H9 (cell line): ENCODE data around the gene XCR1. TPM values are rescaled to one million over a fixed set of nuclear protein-coding genes. Genes with fewer than 3 reads are reported as not detected.

Source experiments
- DNase-seq: peaks from one replicate; pipeline ENCODE4 v3.0.0-alpha.2; 2017
- H2AFZ ChIP-seq: one replicate; pipeline ENCODE4 v1.6.1; 2013; ENCODE audit warnings: mild to moderate bottlenecking, low read length, control low read depth, moderate library complexity
- H2AK5ac ChIP-seq: 2 replicates; pipeline ENCODE4 v1.6.1; 2013; ENCODE audit warnings: low read length, control low read depth, mixed read lengths; ENCODE audit not compliant: insufficient read length
- H2BK120ac ChIP-seq: one replicate; pipeline ENCODE4 v1.6.1; 2013; ENCODE audit warnings: low read depth, mild to moderate bottlenecking, low read length, control low read depth, inconsistent platforms; ENCODE audit not compliant: poor library complexity, severe bottlenecking
- H2BK12ac ChIP-seq: 2 replicates; pipeline ENCODE4 v1.6.1; 2013; ENCODE audit warnings: low read length, control low read depth, mixed read lengths, low read depth; ENCODE audit not compliant: insufficient read length
- H2BK15ac ChIP-seq: 2 replicates; pipeline ENCODE4 v1.6.1; 2013; ENCODE audit warnings: low read depth, low read length, control low read depth
- H2BK20ac ChIP-seq: one replicate; pipeline ENCODE4 v1.6.1; 2013; ENCODE audit warnings: low read depth, mild to moderate bottlenecking, low read length, control low read depth, inconsistent platforms; ENCODE audit not compliant: poor library complexity, severe bottlenecking
- H2BK5ac ChIP-seq: 2 replicates; pipeline ENCODE4 v1.6.1; 2013; ENCODE audit warnings: low read length, control low read depth, mixed read lengths; ENCODE audit not compliant: insufficient read length
- H3K14ac ChIP-seq: 2 replicates; pipeline ENCODE4 v1.6.1; 2013; ENCODE audit warnings: low read length, control low read depth; ENCODE audit not compliant: insufficient read depth
- H3K18ac ChIP-seq: 2 replicates; pipeline ENCODE4 v1.6.1; 2013; ENCODE audit warnings: low read depth, mild to moderate bottlenecking, mixed read lengths, low read length, control low read depth; ENCODE audit not compliant: insufficient read length
- H3K23ac ChIP-seq: 2 replicates; pipeline ENCODE4 v1.6.1; 2013; ENCODE audit warnings: low read length, control low read depth, mixed read lengths, low read depth; ENCODE audit not compliant: insufficient read length
- H3K23me2 ChIP-seq: 2 replicates; pipeline ENCODE4 v1.6.1; 2013; ENCODE audit warnings: low read depth, mild to moderate bottlenecking, mixed read lengths, low read length, control low read depth; ENCODE audit not compliant: insufficient read length, poor library complexity, severe bottlenecking
- H3K27ac ChIP-seq: 2 replicates; pipeline ENCODE4 v1.5.1; 2013; ENCODE audit warnings: low read length, control low read depth, mixed read lengths, low read depth; ENCODE audit not compliant: insufficient read length
- H3K27me3 ChIP-seq: 2 replicates; pipeline ENCODE4 v1.6.1; 2013; ENCODE audit warnings: low read length, control low read depth, inconsistent platforms; ENCODE audit not compliant: insufficient read depth
- H3K4ac ChIP-seq: 2 replicates; pipeline ENCODE4 v1.6.1; 2013; ENCODE audit warnings: low read depth, mild to moderate bottlenecking, control low read depth, inconsistent platforms, low read length, moderate library complexity
- H3K4me1 ChIP-seq: 2 replicates; pipeline ENCODE4 v1.6.1; 2013; ENCODE audit warnings: low read length, control low read depth, inconsistent platforms; ENCODE audit not compliant: insufficient read depth
- H3K4me2 ChIP-seq: 2 replicates; pipeline ENCODE4 v1.6.1; 2013; ENCODE audit warnings: low read length, control low read depth, mixed read lengths; ENCODE audit not compliant: insufficient read length, insufficient read depth
- H3K56ac ChIP-seq: 2 replicates; pipeline ENCODE4 v1.6.1; 2013; ENCODE audit warnings: low read depth, mild to moderate bottlenecking, mixed read lengths, low read length, control low read depth; ENCODE audit not compliant: insufficient read length
- H3K79me1 ChIP-seq: 2 replicates; pipeline ENCODE4 v1.6.1; 2013; ENCODE audit warnings: low read depth, mild to moderate bottlenecking, moderate library complexity, low read length, control low read depth, inconsistent platforms; ENCODE audit not compliant: insufficient read depth, poor library complexity, severe bottlenecking
- H3K79me2 ChIP-seq: 2 replicates; pipeline ENCODE4 v1.6.1; 2013; ENCODE audit warnings: low read length, control low read depth, inconsistent platforms; ENCODE audit not compliant: insufficient read depth
- H3K9ac ChIP-seq: 2 replicates; pipeline ENCODE4 v1.6.1; 2013; ENCODE audit warnings: low read length, control low read depth, mixed read lengths; ENCODE audit not compliant: insufficient read length; ENCODE audit errors: extremely low read depth
- H3K9me3 ChIP-seq: one replicate; pipeline ENCODE4 v1.6.1; 2013; ENCODE audit warnings: low read depth, low read length, inconsistent platforms; ENCODE audit not compliant: control insufficient read depth
- H3T11ph ChIP-seq: one replicate; pipeline ENCODE4 v1.6.1; 2013; ENCODE audit warnings: mild to moderate bottlenecking, low read length, control low read depth, inconsistent platforms
- H4K20me1 ChIP-seq: one replicate; pipeline ENCODE4 v1.6.1; 2013; ENCODE audit not compliant: control insufficient read depth, insufficient read length, insufficient read depth
- H4K5ac ChIP-seq: 2 replicates; pipeline ENCODE4 v1.6.1; 2013; ENCODE audit warnings: low read depth, mild to moderate bottlenecking, mixed read lengths, low read length, control low read depth; ENCODE audit not compliant: insufficient read length
- H4K8ac ChIP-seq: replicated peaks from 2 replicates; pipeline ENCODE4 v1.6.1; 2013; ENCODE audit warnings: low read length, control low read depth, mixed read lengths, low read depth; ENCODE audit not compliant: insufficient read length
- H4K91ac ChIP-seq: 2 replicates; pipeline ENCODE4 v1.6.1; 2013; ENCODE audit warnings: low read depth, mild to moderate bottlenecking, moderate library complexity, mixed read lengths, low read length, control low read depth; ENCODE audit not compliant: insufficient read length
- H3K27ac Mint-ChIP-seq, 3 experiments: 2 replicates in 2 of 3; 3 replicates in 1 of 3; pipeline ENCODE4 v1.8.0; 2020 to 2021; ENCODE audit warnings: mixed read lengths in 3 of 3, mild to moderate bottlenecking in 1 of 3, moderate library complexity in 1 of 3
- H3K27me3 Mint-ChIP-seq: 2 replicates; pipeline ENCODE4 v1.8.0; 2021; ENCODE audit warnings: low read depth, mild to moderate bottlenecking, moderate library complexity, mixed read lengths
- H3K36me3 Mint-ChIP-seq, 3 experiments: 2 replicates in 2 of 3; 3 replicates in 1 of 3; pipeline ENCODE4 v1.8.0; 2020 to 2021; ENCODE audit warnings: low read depth in 3 of 3, mixed read lengths in 3 of 3; ENCODE audit not compliant: insufficient read depth in 1 of 3
- H3K4me1 Mint-ChIP-seq, 2 experiments: 2 replicates each; pipeline ENCODE4 v1.8.0; 2020; ENCODE audit warnings: mixed read lengths in 2 of 2
- H3K4me3 Mint-ChIP-seq, 2 experiments: 2 replicates in 1 of 2; 3 replicates in 1 of 2; pipeline ENCODE4 v1.8.0; 2020 to 2021; ENCODE audit warnings: mild to moderate bottlenecking in 2 of 2, mixed read lengths in 2 of 2, moderate library complexity in 1 of 2
- H3K9me3 Mint-ChIP-seq, 2 experiments: 2 replicates in 1 of 2; 3 replicates in 1 of 2; pipeline ENCODE4 v1.8.0; 2020; ENCODE audit warnings: mild to moderate bottlenecking in 2 of 2, mixed read lengths in 2 of 2, moderate library complexity in 1 of 2
- CTCF ChIP-seq: fragments of 200-600 bp; sonication (generic); conservative IDR thresholded peaks from 3 replicates; pipeline ENCODE4 v1.8.0; 2021; ENCODE audit warnings: antibody characterized with exemption, mild to moderate bottlenecking
- WGBS: extraction: QIAGEN DNeasy Blood & Tissue Kit; methylation state at CpG from one replicate; pipeline ENCODE4 v1.1.7; 2013; ENCODE audit warnings: missing lambda C conversion rate, low lambda C conversion rate, mixed read lengths; ENCODE audit not compliant: insufficient read length; ENCODE audit errors: extremely low coverage; 5-methylcytosine and 5-hydroxymethylcytosine counted together
- total RNA-seq: library from RNA; stranded (reverse); gene quantifications from 2 replicates; pipeline ENCODE4 v1.2.1, GENCODE V29; 2021

XCR1 gene
- total RNA-seq, 1 experiment from 2014 or later = not detected

DNA sequence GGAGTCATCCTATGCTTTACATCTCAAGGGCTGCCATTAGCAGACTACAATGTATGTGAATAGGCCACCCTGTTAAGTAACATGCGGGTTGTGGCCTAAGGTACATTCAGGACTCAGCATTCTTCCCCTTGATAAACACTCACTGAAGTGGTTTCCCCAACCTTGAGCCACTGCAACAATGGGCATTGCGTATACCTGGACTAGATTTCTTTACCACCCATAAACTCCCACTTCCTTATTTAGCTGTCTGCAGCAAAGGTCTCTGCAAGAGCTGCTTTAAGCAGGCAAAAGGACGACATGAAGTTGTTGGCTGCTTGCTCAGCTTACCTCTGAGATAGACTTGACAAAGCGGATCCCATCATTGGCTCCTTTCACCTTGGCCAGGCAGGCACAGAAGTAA is 47.9 kb downstream of the XCR1 start:
- Mint-ChIP-seq H3K9me3 (no peaks in the 10 kb centered on the region), H3K27me3 (no peaks in the 10 kb centered on the region), H3K4me1 (no peaks in the 10 kb centered on the region), H3K4me3 (no peak overlapping the region), H3K27ac (no peak overlapping the region), H3K36me3 (peaks cover 14 to 81% (median 68%) of the 10 kb centered on the region in 3 experiments; a peak in 6 of 7 replicates)
- Histone ChIP-seq H4K5ac (no peak overlapping the region), H3K4ac (no peak overlapping the region), H3K23me2 (no peaks in the 10 kb centered on the region), H3K14ac (no peak overlapping the region), H2AFZ (no peak overlapping the region), H4K20me1 (peaks cover 3% of the 10 kb centered on the region), H3K4me2 (no peak overlapping the region), H3K27ac (no peak overlapping the region), H4K91ac (no peak overlapping the region), H3K27me3 (no peaks in the 10 kb centered on the region), H3K18ac (no peak overlapping the region), H2BK20ac (no peak overlapping the region), H3K9me3 (no peaks in the 10 kb centered on the region), H3K9ac (no peak overlapping the region), H3T11ph (no peak overlapping the region), H4K8ac (no peak overlapping the region), H2BK12ac (no peak overlapping the region), H3K79me2 (no peaks in the 10 kb centered on the region; the same call in 1 of the 2 replicates), H3K56ac (no peak overlapping the region), H3K79me1 (no peaks in the 10 kb centered on the region), H2BK5ac (no peak overlapping the region), H2BK15ac (no peak overlapping the region), H2BK120ac (no peak overlapping the region), H3K4me1 (no peaks in the 10 kb centered on the region), H3K23ac (no peak overlapping the region), H2AK5ac (no peak overlapping the region)
- WGBS = no CpG with 5 or more reads among the region's 4 CpGs
- TF ChIP-seq CTCF = no peak
- no peak for DNase-seq
